Activated B cell treated with CpG ODN at 0.5 μM for 24 hours (primary cell): ENCODE data around the gene DCLK2. TPM values are rescaled to one million over a fixed set of nuclear protein-coding genes. Genes with fewer than 3 reads are reported as not detected.

Experiments
- ATAC-seq: fragments of 200-7000 bp; cut with Tn5 transposase; one replicate; pipeline ENCODE4 v1.10.0; 2021; ENCODE audit warnings: low read depth, mild to moderate bottlenecking, moderate library complexity
- CTCF ChIA-PET: fragments of 350-600 bp; sonication (Branson Sonifier 250); formaldehyde crosslinking; loops from one replicate; lab custom pipeline; 2021; ENCODE audit warnings: antibody characterized with exemption; lab: Charles Lee
- POLR2A ChIA-PET: fragments of 350-600 bp; sonication (Branson Sonifier 250); formaldehyde crosslinking; loops from one replicate; lab custom pipeline; 2021; ENCODE audit warnings: antibody characterized with exemption; lab: Charles Lee
- DNase-seq: peaks from one replicate; pipeline ENCODE4 v3.0.0; 2022
- H3K27ac Mint-ChIP-seq: one replicate; pipeline ENCODE4 v1.8.0; 2020; ENCODE audit warnings: mixed read lengths
- H3K27me3 Mint-ChIP-seq: one replicate; pipeline ENCODE4 v1.8.0; 2021; ENCODE audit warnings: mixed read lengths
- H3K36me3 Mint-ChIP-seq: one replicate; pipeline ENCODE4 v1.8.0; 2021; ENCODE audit warnings: low read depth, mixed read lengths
- H3K4me1 Mint-ChIP-seq: one replicate; pipeline ENCODE4 v1.8.0; 2021; ENCODE audit warnings: mixed read lengths
- H3K4me3 Mint-ChIP-seq: one replicate; pipeline ENCODE4 v1.8.0; 2020; ENCODE audit warnings: mild to moderate bottlenecking, mixed read lengths
- H3K9me3 Mint-ChIP-seq: one replicate; pipeline ENCODE4 v1.8.0; 2020; ENCODE audit warnings: mixed read lengths
- CTCF ChIP-seq: fragments of 200-600 bp; IDR thresholded peaks from one replicate; pipeline ENCODE4 v1.8.0; 2022; ENCODE audit warnings: antibody characterized with exemption, mild to moderate bottlenecking
- intact Hi-C: fragments of 100-400 bp; cut with micrococcal nuclease; formaldehyde crosslinking; loops from one replicate; pipeline ENCODE4 v1.15.1; 2024
- total RNA-seq: library from RNA; stranded (reverse); gene quantifications from 2 replicates; pipeline ENCODE4 v1.2.3, GENCODE V29; 2022

Gene DCLK2
- total RNA-seq, 1 donor from 2014 or later = 3.4 TPM

- Mint-ChIP-seq H3K27ac (no peak overlapping the region), H3K27me3 (peaks cover 1% of the 10 kb centered on the region)
- POLR2A ChIA-PET = no interaction called here
Observed at GRCh38 chr4:150250293-150250997, 172.2 kb downstream of the DCLK2 start.

GRCh38 chr4:150250998-150251651 is 172.9 kb downstream of the DCLK2 start:
- Mint-ChIP-seq H3K27me3 (peaks cover 1% of the 10 kb centered on the region), H3K27ac (no peak overlapping the region), H3K4me3 (no peak overlapping the region), H3K4me1 (no peaks in the 10 kb centered on the region), H3K9me3 (no peaks in the 10 kb centered on the region), H3K36me3 (no peaks in the 10 kb centered on the region)
- ChIA-PET CTCF (no interaction called here), POLR2A (no interaction called here)
- DNase-seq = no peak
- no peak for TF ChIP-seq CTCF
- no peak for ATAC-seq
- intact Hi-C loops = no loop called here

More at GRCh38 chr4:150250293-150250997, 172.2 kb downstream of the DCLK2 start:
- no peak for DNase-seq
- no peaks in the 10 kb centered on the region for H3K9me3 Mint-ChIP-seq
- CTCF ChIA-PET = no interaction called here
- intact Hi-C loops = no loop called here
- H3K36me3 Mint-ChIP-seq = no peaks in the 10 kb centered on the region
- no peaks in the 10 kb centered on the region for H3K4me1 Mint-ChIP-seq
- no peak for TF ChIP-seq CTCF
- no peak overlapping the region for H3K4me3 Mint-ChIP-seq
- ATAC-seq = no peak

GRCh38 chr4:150251752-150252190 is 173.5 kb downstream of the DCLK2 start:
- no peaks in the 10 kb centered on the region for H3K9me3 Mint-ChIP-seq
- no peak overlapping the region for H3K27ac Mint-ChIP-seq
- H3K4me1 Mint-ChIP-seq = no peaks in the 10 kb centered on the region
- ChIA-PET POLR2A (no interaction called here), CTCF (no interaction called here)
- ATAC-seq (no peak), DNase-seq (no peak)
- no peaks in the 10 kb centered on the region for H3K36me3 Mint-ChIP-seq
- H3K27me3 Mint-ChIP-seq = no peaks in the 10 kb centered on the region
- no peak for TF ChIP-seq CTCF
- intact Hi-C loops = no loop called here
- H3K4me3 Mint-ChIP-seq = no peak overlapping the region

- ATAC-seq = no peak
- no peaks in the 10 kb centered on the region for H3K9me3 Mint-ChIP-seq
- H3K27me3 Mint-ChIP-seq = no peaks in the 10 kb centered on the region
- ChIA-PET POLR2A (no interaction called here), CTCF (no interaction called here)
- no peaks in the 10 kb centered on the region for H3K36me3 Mint-ChIP-seq
- no peaks in the 10 kb centered on the region for H3K4me1 Mint-ChIP-seq
- no peak for DNase-seq
- TF ChIP-seq CTCF = no peak
- intact Hi-C loops = no loop called here
- no peak overlapping the region for H3K27ac Mint-ChIP-seq
- no peak overlapping the region for H3K4me3 Mint-ChIP-seq
Observed at GRCh38 chr4:150252306-150252705, 174.1 kb downstream of the DCLK2 start.

- CTCF ChIA-PET = no interaction called here
Observed at GRCh38 chr4:150252741-150253140, 174.5 kb downstream of the DCLK2 start.

More at GRCh38 chr4:150252741-150253140, 174.5 kb downstream of the DCLK2 start:
- intact Hi-C loops = no loop called here
- Mint-ChIP-seq H3K27me3 (no peaks in the 10 kb centered on the region), H3K9me3 (no peaks in the 10 kb centered on the region), H3K36me3 (no peaks in the 10 kb centered on the region), H3K4me3 (no peak overlapping the region), H3K4me1 (no peaks in the 10 kb centered on the region), H3K27ac (no peak overlapping the region)
- no peak for DNase-seq
- ATAC-seq = no peak
- POLR2A ChIA-PET = no interaction called here
- no peak for TF ChIP-seq CTCF
